Stomach smooth muscle (tissue), 2 donors: ENCODE measurements around the gene OSBPL9.

Source experiments
- H3K27ac ChIP-seq: one replicate; pipeline ENCODE4 v1.7.0; 2013; ENCODE audit warnings: mild to moderate bottlenecking, low read length, inconsistent platforms
- H3K27me3 ChIP-seq, 2 donors: one replicate each; pipeline ENCODE4 v1.7.0; 2013; ENCODE audit warnings: low read length in 2 of 2; ENCODE audit not compliant: insufficient read depth in 2 of 2, control insufficient read depth in 1 of 2
- H3K36me3 ChIP-seq, 2 donors: one replicate each; pipeline ENCODE4 v1.7.0; 2013; ENCODE audit warnings: low read length in 2 of 2; ENCODE audit not compliant: control insufficient read depth in 2 of 2, insufficient read depth in 2 of 2
- H3K4me1 ChIP-seq: one replicate; pipeline ENCODE4 v1.7.0; 2013; ENCODE audit warnings: low read length; ENCODE audit not compliant: control insufficient read depth, insufficient read depth
- H3K4me3 ChIP-seq, 2 donors: one replicate each; pipeline ENCODE4 v1.7.0; 2013; ENCODE audit warnings: low read length in 2 of 2
- H3K9ac ChIP-seq, 2 donors: one replicate each; pipeline ENCODE4 v1.7.0; 2013; ENCODE audit warnings: low read length in 2 of 2, mild to moderate bottlenecking in 1 of 2
- H3K9me3 ChIP-seq, 2 donors: one replicate each; pipeline ENCODE4 v1.7.0; 2013; ENCODE audit warnings: low read length in 2 of 2; ENCODE audit not compliant: control insufficient read depth in 2 of 2
- donor health status: healthy.
- donor health status: Pancreatic carcinoma.

OSBPL9 gene

GRCh38 chr1:51740652-51741051 is 123.8 kb downstream of the OSBPL9 start:
- Histone ChIP-seq H3K9ac (no peak overlapping the region), H3K4me3 (no peak overlapping the region), H3K9me3 (no peaks in the 10 kb centered on the region), H3K4me1 (no peaks in the 10 kb centered on the region), H3K27me3 (no peaks in the 10 kb centered on the region), H3K27ac (no peak overlapping the region), H3K36me3 (no peaks in the 10 kb centered on the region)

GRCh38 chr1:51741121-51741681 is 124.3 kb downstream of the OSBPL9 start:
- Histone ChIP-seq H3K36me3 (no peaks in the 10 kb centered on the region), H3K4me3 (no peak overlapping the region), H3K4me1 (no peaks in the 10 kb centered on the region), H3K27me3 (no peaks in the 10 kb centered on the region), H3K9ac (no peak overlapping the region), H3K27ac (no peak overlapping the region), H3K9me3 (no peaks in the 10 kb centered on the region)

GRCh38 chr1:51744506-51745303 is 127.8 kb downstream of the OSBPL9 start:
- Histone ChIP-seq H3K9ac (no peak overlapping the region), H3K4me1 (no peaks in the 10 kb centered on the region), H3K27ac (no peak overlapping the region), H3K36me3 (peaks cover 0 to 3% of the 10 kb centered on the region in 2 donors), H3K4me3 (no peak overlapping the region), H3K27me3 (no peaks in the 10 kb centered on the region), H3K9me3 (no peaks in the 10 kb centered on the region)

- Histone ChIP-seq H3K9ac (no peak overlapping the region), H3K36me3 (peaks cover 0 to 3% of the 10 kb centered on the region in 2 donors), H3K27ac (no peak overlapping the region)
Measured at GRCh38 chr1:51745304-51745570, 128.3 kb downstream of the OSBPL9 start.

GRCh38 chr1:51749151-51749550 is 132.3 kb downstream of the OSBPL9 start:
- H3K27me3 ChIP-seq, result no peaks in the 10 kb centered on the region
- no peak overlapping the region for H3K9ac ChIP-seq
- H3K36me3 ChIP-seq, result peaks cover 9 to 10% of the 10 kb centered on the region in 2 donors
- no peak overlapping the region for H3K27ac ChIP-seq
- no peak overlapping the region for H3K4me3 ChIP-seq
- H3K9me3 ChIP-seq, result peaks cover 0 to 2% of the 10 kb centered on the region in 2 donors
- H3K4me1 ChIP-seq, result no peaks in the 10 kb centered on the region

More at GRCh38 chr1:51745304-51745570, 128.3 kb downstream of the OSBPL9 start:
- Histone ChIP-seq H3K4me3 (no peak overlapping the region), H3K4me1 (no peaks in the 10 kb centered on the region), H3K9me3 (no peaks in the 10 kb centered on the region), H3K27me3 (no peaks in the 10 kb centered on the region)

- Histone ChIP-seq H3K27ac (no peak overlapping the region), H3K9ac (no peak overlapping the region), H3K36me3 (peaks cover 9 to 10% of the 10 kb centered on the region in 2 donors), H3K9me3 (peaks cover 0 to 2% of the 10 kb centered on the region in 2 donors), H3K4me1 (no peaks in the 10 kb centered on the region), H3K4me3 (no peak overlapping the region), H3K27me3 (no peaks in the 10 kb centered on the region)
Measured at GRCh38 chr1:51750218-51750617, 133.3 kb downstream of the OSBPL9 start.

GRCh38 chr1:51750729-51751128 is 133.8 kb downstream of the OSBPL9 start:
- H3K4me1 ChIP-seq, result no peaks in the 10 kb centered on the region
- no peak overlapping the region for H3K27ac ChIP-seq
- H3K4me3 ChIP-seq, result no peak overlapping the region
- no peak overlapping the region for H3K9ac ChIP-seq
- H3K36me3 ChIP-seq, result peaks cover 9 to 10% of the 10 kb centered on the region in 2 donors
- no peaks in the 10 kb centered on the region for H3K27me3 ChIP-seq
- peaks cover 0 to 2% of the 10 kb centered on the region in 2 donors for H3K9me3 ChIP-seq

GRCh38 chr1:51752073-51752948 is 135.4 kb downstream of the OSBPL9 start:
- Histone ChIP-seq H3K4me3 (no peak overlapping the region), H3K27ac (no peak overlapping the region), H3K36me3 (peaks cover 9 to 10% of the 10 kb centered on the region in 2 donors), H3K9ac (no peak overlapping the region), H3K4me1 (no peaks in the 10 kb centered on the region), H3K27me3 (no peaks in the 10 kb centered on the region), H3K9me3 (peaks cover 0 to 2% of the 10 kb centered on the region in 2 donors)

- peaks cover 0 to 2% of the 10 kb centered on the region in 2 donors for H3K9me3 ChIP-seq
- no peak overlapping the region for H3K27ac ChIP-seq
- H3K4me3 ChIP-seq, result no peak overlapping the region
- H3K27me3 ChIP-seq, result no peaks in the 10 kb centered on the region
- H3K9ac ChIP-seq, result no peak overlapping the region
- H3K4me1 ChIP-seq, result no peaks in the 10 kb centered on the region
- H3K36me3 ChIP-seq, result peaks cover 9 to 10% of the 10 kb centered on the region in 2 donors
Measured at GRCh38 chr1:51753969-51754368, 137.1 kb downstream of the OSBPL9 start.

- Histone ChIP-seq H3K4me3 (no peak overlapping the region), H3K27me3 (no peaks in the 10 kb centered on the region), H3K36me3 (peaks cover 6 to 9% of the 10 kb centered on the region in 2 donors), H3K27ac (no peak overlapping the region), H3K9me3 (peaks cover 0 to 2% of the 10 kb centered on the region in 2 donors), H3K9ac (no peak overlapping the region), H3K4me1 (no peaks in the 10 kb centered on the region)
Measured at GRCh38 chr1:51754666-51755065, 137.8 kb downstream of the OSBPL9 start.
